Heart right ventricle (tissue), 16 donors: ENCODE results near the gene ZC2HC1C. TPM values are rescaled to one million over a fixed set of nuclear protein-coding genes. Genes with fewer than 3 reads are reported as not detected.
"Not testable (repeated sequence)": the region's sequence is repeated elsewhere in the genome, so short reads cannot be mapped to it uniquely, and the experiment has no call there.

Experiments
- ATAC-seq, 8 donors: fragments of 200-7000 bp; cut with Tn5 transposase; one replicate each; pipeline ENCODE4 v1.9.1; 2020; ENCODE audit warnings: mild to moderate bottlenecking in 8 of 8, moderate library complexity in 8 of 8, moderate number of reproducible peaks in 1 of 8
- DNase-seq, 2 donors: peaks; one replicate each; pipeline ENCODE4 v3.0.0-alpha.2; 2020
- H3K27ac ChIP-seq, 10 donors: fragments of 200-600 bp; sonication (generic) in 2 of 10; one replicate each; pipeline versions ENCODE4 v1.5.0 to v1.8.0; 2020 to 2022; ENCODE audit warnings: mild to moderate bottlenecking in 3 of 10
- H3K27me3 ChIP-seq, 7 donors: fragments of 200-600 bp; one replicate each; pipeline ENCODE4 v1.8.0; 2021 to 2022; ENCODE audit warnings: mild to moderate bottlenecking in 2 of 7
- H3K36me3 ChIP-seq, 9 donors: fragments of 200-600 bp; sonication (generic) in 1 of 9; one replicate each; pipeline versions ENCODE4 v1.5.0 to v1.8.0; 2020 to 2022; ENCODE audit warnings: mild to moderate bottlenecking in 2 of 9
- H3K4me1 ChIP-seq, 9 donors: fragments of 200-600 bp; sonication (generic) in 1 of 9; one replicate each; pipeline versions ENCODE4 v1.5.0 to v1.8.0; 2020 to 2022; ENCODE audit warnings: mild to moderate bottlenecking in 4 of 9
- H3K4me3 ChIP-seq, 10 donors: fragments of 200-600 bp; sonication (generic) in 2 of 10; one replicate each; pipeline versions ENCODE4 v1.5.0 to v1.8.0; 2020 to 2022; ENCODE audit warnings: mild to moderate bottlenecking in 7 of 10, moderate library complexity in 2 of 10
- H3K9me3 ChIP-seq, 11 donors: fragments of 200-600 bp in 10 of 11; sonication (generic) in 2 of 11; one replicate each; pipeline versions ENCODE4 v1.5.0 to v1.8.0; 2013 to 2022; ENCODE audit warnings: mild to moderate bottlenecking in 2 of 11, control low read depth in 1 of 11, moderate library complexity in 1 of 11
- CTCF ChIP-seq, 9 donors: fragments of 200-600 bp; sonication (generic) in 2 of 9; IDR thresholded peaks; one replicate each; pipeline versions ENCODE4 v1.5.0 to v1.8.0; 2021 to 2022; ENCODE audit warnings: antibody characterized with exemption in 9 of 9, mild to moderate bottlenecking in 5 of 9, moderate library complexity in 1 of 9
- WGBS, 2 donors: extraction: QIAGEN DNeasy Blood & Tissue Kit; methylation state at CpG; one replicate each; pipeline ENCODE4 v1.1.7; 2013; ENCODE audit warnings: inconsistent platforms in 1 of 2; 5-methylcytosine and 5-hydroxymethylcytosine counted together
- intact Hi-C, 10 donors: fragments of 100-400 bp; cut with DNase I; formaldehyde crosslinking; loops; one replicate each; pipeline versions ENCODE4 v1.11.1 to v1.14.2; 2022
- polyA plus RNA-seq, 2 donors: library from polyadenylated mRNA; stranded (reverse); fragments of 200-250 nt; gene quantifications; one replicate each; pipeline ENCODE4 v1.2.3, GENCODE V29; 2013
- total RNA-seq, 10 donors: library from RNA; stranded (reverse); fragmentation: NEBNext Ultra II Directional in 3 of 10; extraction: Animal tissue kit (Norgen Biotek cat#: 25700) in 3 of 10; gene quantifications; one replicate each; pipeline versions ENCODE4 v1.2.1 to v1.2.4, GENCODE V29; 2021 to 2023
- donor health status: Arrhythmogenic right ventricular cardiomyopathy.
- donor health status: ischemic (EF 13 %, LVEDD 7.1; RV severe dilation, severe dysfunction).
- donor health status: healthy with polysubstance abuse.
- donor health status: DM: no; HTN: yes; CAD: no.
- donor health status: DM: no; HTN: no; CAD: no.
- donor health status: ischemic (EF 25% LVEDD 6.9; RV normal size, moderate dysfunction).
- donor health status: ischemic (EF 25% LVEDD 5.7; RV mildly dilated, moderate dysfunction).
- donor health status: healthy.
- donor health status: DM: yes; HTN: yes; CAD: no.
- donor health status: Ischemic cardiomyopathy.
- donor health status: ischemic (EF 35%, LVEDD 5.7; RV mildly dilated, moderate dysfunction).
- donor health status: nonischemic (EF 11% LVEDD 7.7; RV severe dilation, severe dysfunction).
- donor health status: DM: yes; HTN: yes; CAD: no.
- donor health status: PGD.
- donor health status: ischemic (EF 29% LVEDD 5.4; RV normal size, mild dysfunction).
- donor health status: nonischemic (EF 23%, LVEDD 6.1; RV moderate dilation, normal function).

The ZC2HC1C gene
- total and polyA plus RNA-seq, 12 donors = 3.7 to 14.6 (median 8.9) TPM

- 0% methylated on average over 75 to 76 of the region's 76 CpGs for WGBS, 2 donors
- DNase-seq (peak; percentile 91 to 94), ATAC-seq (peak; percentile 95 to 98 (median 96))
- no peaks in the 10 kb centered on the region for H3K27me3 ChIP-seq
- peaks cover 0 to 35% (median 0%) of the 10 kb centered on the region in 9 donors for H3K36me3 ChIP-seq
- H3K27ac ChIP-seq = peak within 1 kb of the TSS; percentile 90 to 99 (median 96)
- peak within 1 kb of the TSS; percentile 63 to 96 (median 84) for H3K4me3 ChIP-seq
- no peaks in the 10 kb centered on the region for H3K9me3 ChIP-seq
- intact Hi-C loops = loop anchor here in 3 of 10 donors (5.0 kb wide), 3 partner anchors 50 to 360 kb away; partner anchors contain the start of gene TMED10 (in 1 of the 3)
- peak in 1 of 9 donors; percentile 13 for TF ChIP-seq CTCF (IDR thresholded peaks at IDR 0.05)
- peaks cover 0 to 54% (median 41%) of the 10 kb centered on the region in 9 donors for H3K4me1 ChIP-seq
Measured at GRCh38 chr14:75126679-75127473, 57.4 kb downstream of the ZC2HC1C start, which contains the start of gene NEK9. TSS of gene NEK9 (minus strand) at chr14:75127048. CDS start at chr14:75126921, 127 bp downstream.

DNA sequence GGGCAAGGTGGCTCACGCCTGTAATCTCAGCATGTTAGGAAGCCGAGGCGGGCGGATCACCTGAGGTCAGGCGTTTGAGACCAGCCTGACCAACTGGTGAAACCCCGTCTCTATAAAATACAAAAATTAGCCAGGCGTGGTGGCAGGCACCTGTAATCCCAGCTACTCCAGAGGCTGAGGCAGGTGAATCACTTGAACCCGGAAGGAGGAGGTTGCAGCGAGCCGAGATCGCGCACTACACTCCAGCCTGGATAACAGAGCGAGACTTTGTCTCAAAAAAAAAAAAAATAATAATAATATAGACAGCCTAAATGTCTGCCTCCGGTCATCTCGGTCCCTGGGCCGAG lies 58.0 kb downstream of the ZC2HC1C start:
- Histone ChIP-seq H3K36me3 (peaks cover 0 to 36% (median 0%) of the 10 kb centered on the region in 9 donors), H3K4me3 (peak overlapping the region; percentile 63 to 96 (median 84)), H3K27ac (peak overlapping the region; percentile 90 to 99 (median 96)), H3K4me1 (peaks cover 0 to 54% (median 41%) of the 10 kb centered on the region in 9 donors)
- H3K9me3 ChIP-seq, DNase-seq, H3K27me3 ChIP-seq: not testable (repeated sequence)
- ATAC-seq = peak in 5 of 8 donors; percentile 2 to 23 (median 3)
- intact Hi-C loops = loop anchor here in 3 of 10 donors (5.0 kb wide), 3 partner anchors 50 to 360 kb away; partner anchors contain the start of gene TMED10 (in 1 of the 3)
- WGBS, 2 donors = 25 to 28% methylated on average over 16 of the region's 16 CpGs

DNA sequence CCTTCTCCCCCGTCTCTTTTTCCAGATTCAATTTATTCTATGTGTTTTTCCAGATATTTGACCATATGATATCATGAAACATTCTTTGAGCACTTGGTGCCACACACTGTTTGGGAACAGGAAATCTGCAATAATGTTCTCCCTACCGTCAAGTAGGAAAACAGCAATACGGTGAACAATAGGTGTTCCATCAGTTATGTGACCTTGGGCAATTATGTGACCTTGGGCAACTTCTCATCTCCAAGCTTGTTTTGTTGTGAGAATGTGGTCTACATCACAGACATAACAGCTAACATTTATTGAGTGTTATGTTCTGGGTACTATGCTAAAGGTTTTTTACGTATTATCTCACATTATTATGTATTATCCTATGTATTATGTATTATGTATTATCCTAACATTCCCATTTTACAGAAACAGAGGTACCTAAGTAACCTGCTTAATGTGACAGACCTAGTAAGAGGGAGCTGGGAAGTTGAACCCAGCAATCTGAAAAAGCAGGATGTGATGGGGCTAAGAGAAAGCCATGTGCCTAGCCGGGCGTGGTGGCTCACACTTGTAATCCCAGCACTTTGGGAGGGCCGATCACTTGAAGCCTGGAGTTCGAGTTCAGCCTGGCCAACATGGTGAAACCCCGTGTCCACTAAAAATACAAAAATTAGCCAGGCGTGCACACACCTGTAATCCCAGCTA lies 58.6 kb downstream of the ZC2HC1C start:
- no peak for DNase-seq
- Histone ChIP-seq H3K27me3 (no peaks in the 10 kb centered on the region), H3K4me3 (peak overlapping the region in 9 of 10 donors; percentile 63 to 96 (median 82)), H3K9me3 (no peaks in the 10 kb centered on the region), H3K4me1 (peaks cover 0 to 59% (median 41%) of the 10 kb centered on the region in 9 donors), H3K36me3 (peaks cover 0 to 42% (median 2%) of the 10 kb centered on the region in 9 donors), H3K27ac (peak overlapping the region in 9 of 10 donors; percentile 90 to 99 (median 96))
- WGBS, 2 donors = 65 to 70% methylated on average over 10 of the region's 10 CpGs
- no peak for ATAC-seq
- intact Hi-C loops = loop anchor here in 4 of 10 donors (2.0 to 5.0 kb wide), 4 partner anchors 49 to 359 kb away; partner anchors contain the start of gene TMED10 (in 1 of the 4)
- TF ChIP-seq CTCF (IDR thresholded peaks at IDR 0.05) = no peak

DNA sequence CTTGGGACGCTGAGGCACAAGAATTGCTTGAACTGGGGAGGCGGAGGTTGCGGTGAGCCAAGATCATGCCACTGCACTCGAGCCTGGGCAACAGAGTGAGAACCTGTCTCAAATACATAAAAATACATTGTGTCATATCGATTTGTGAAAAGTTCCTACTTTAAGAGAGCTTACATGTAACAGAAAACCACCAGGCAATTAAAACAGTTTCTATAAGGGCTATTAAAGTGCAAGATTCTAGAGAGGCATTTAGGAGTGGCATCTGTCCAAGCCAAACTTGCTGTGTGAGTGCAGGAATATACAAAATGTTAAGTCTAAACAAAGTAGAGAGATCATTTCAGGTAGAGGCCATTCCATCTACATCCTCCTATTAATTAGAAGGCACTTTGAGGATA lies 59.2 kb downstream of the ZC2HC1C start:
- H3K27me3 ChIP-seq = no peaks in the 10 kb centered on the region
- TF ChIP-seq CTCF (IDR thresholded peaks at IDR 0.05) = no peak
- ATAC-seq (no peak), DNase-seq (no peak)
- peak overlapping the region in 1 of 10 donors; percentile 80 for H3K4me3 ChIP-seq
- peaks cover 0 to 55% (median 41%) of the 10 kb centered on the region in 9 donors for H3K4me1 ChIP-seq
- H3K9me3 ChIP-seq = peaks cover 0 to 2% (median 0%) of the 10 kb centered on the region in 11 donors
- WGBS, 2 donors = 91% methylated on average over 5 of the region's 5 CpGs
- intact Hi-C loops = loop anchor here in 4 of 10 donors (2.0 to 5.0 kb wide), 4 partner anchors 49 to 359 kb away; partner anchors contain the start of gene TMED10 (in 1 of the 4)
- H3K27ac ChIP-seq = peak overlapping the region in 3 of 10 donors; percentile 98 to 99 (median 99)
- H3K36me3 ChIP-seq = peaks cover 0 to 47% (median 6%) of the 10 kb centered on the region in 9 donors

Other genes starting within 250 kb of the ZC2HC1C start
- not detected for gene PROX2, start 193.5 kb upstream of the ZC2HC1C start, total RNA-seq
- gene PROX2, start 193.5 kb upstream of the ZC2HC1C start, polyA plus RNA-seq = not detected
- gene DLST, start 187.7 kb upstream of the ZC2HC1C start, total RNA-seq = 100 to 1,000 TPM; 179 to 273 (median 227) TPM
- gene DLST, start 187.7 kb upstream of the ZC2HC1C start, polyA plus RNA-seq = 10 to 100 TPM; 52.5 to 96.0 TPM
- gene RPS6KL1, start 146.4 kb upstream of the ZC2HC1C start, total RNA-seq = 10 to 100 TPM; 14.5 to 27.0 (median 21.9) TPM
- 10 to 100 TPM; 10.3 to 27.1 TPM for gene RPS6KL1, start 146.4 kb upstream of the ZC2HC1C start, polyA plus RNA-seq
- 10 to 100 TPM in 1 of 10 donors, 1 to 10 TPM in 9; 2.1 to 22.5 (median 6.1) TPM for gene PGF, start 114.0 kb upstream of the ZC2HC1C start, total RNA-seq
- gene PGF, start 114.0 kb upstream of the ZC2HC1C start, polyA plus RNA-seq = 10 to 100 TPM in 1 of 2 donors, 1 to 10 TPM in 1; 6.8 to 12.2 TPM
- 10 to 100 TPM; 25.9 to 44.5 (median 31.5) TPM for gene EIF2B2, start 66.7 kb upstream of the ZC2HC1C start, total RNA-seq
- gene EIF2B2, start 66.7 kb upstream of the ZC2HC1C start, polyA plus RNA-seq = 10 to 100 TPM; 14.3 to 60.4 TPM
- gene MLH3, start 18.2 kb upstream of the ZC2HC1C start, total RNA-seq = 10 to 100 TPM; 14.7 to 21.6 (median 18.7) TPM
- 10 to 100 TPM in 1 of 2 donors, 1 to 10 TPM in 1; 8.4 to 15.7 TPM for gene MLH3, start 18.2 kb upstream of the ZC2HC1C start, polyA plus RNA-seq
- 10 to 100 TPM in 5 of 10 donors, 1 to 10 TPM in 5; 7.9 to 12.6 (median 10.0) TPM for gene ACYP1, start 5.6 kb upstream of the ZC2HC1C start, total RNA-seq
- gene ACYP1, start 5.6 kb upstream of the ZC2HC1C start, polyA plus RNA-seq = 10 to 100 TPM; 13.6 to 34.9 TPM
- gene NEK9, start 57.4 kb downstream of the ZC2HC1C start, total RNA-seq = 100 to 1,000 TPM in 9 of 10 donors, 10 to 100 TPM in 1; 97.8 to 138 (median 115) TPM
- 10 to 100 TPM; 26.9 to 51.3 TPM for gene NEK9, start 57.4 kb downstream of the ZC2HC1C start, polyA plus RNA-seq
- gene TMED10, start 107.0 kb downstream of the ZC2HC1C start, total RNA-seq = 100 to 1,000 TPM; 219 to 366 (median 294) TPM
- 100 to 1,000 TPM in 1 of 2 donors, 10 to 100 TPM in 1; 29.1 to 196 TPM for gene TMED10, start 107.0 kb downstream of the ZC2HC1C start, polyA plus RNA-seq
- 100 to 1,000 TPM in 3 of 10 donors, 10 to 100 TPM in 6, 1 to 10 TPM in 1; 9.3 to 173 (median 64.0) TPM for gene FOS, start 209.2 kb downstream of the ZC2HC1C start, total RNA-seq
- gene FOS, start 209.2 kb downstream of the ZC2HC1C start, polyA plus RNA-seq = 10 to 100 TPM; 17.3 to 49.9 TPM